Progenitor cell of endocrine pancreas (in vitro differentiated cells): ENCODE results near the gene PRKAR1B. TPM values are rescaled to one million over a fixed set of nuclear protein-coding genes. Genes with fewer than 3 reads are reported as not detected.

ENCODE experiments used
- DNase-seq: peaks from one replicate; pipeline ENCODE4 v3.0.0; 2021; ENCODE audit warnings: low spot score; ENCODE audit not compliant: unreplicated experiment
- H3K27ac Mint-ChIP-seq: 2 replicates; pipeline ENCODE4 v1.8.0; 2021; ENCODE audit warnings: mild to moderate bottlenecking, moderate library complexity, mixed read lengths
- H3K27me3 Mint-ChIP-seq: 2 replicates; pipeline ENCODE4 v1.8.0; 2021; ENCODE audit warnings: mixed read lengths
- H3K36me3 Mint-ChIP-seq: 2 replicates; pipeline ENCODE4 v1.8.0; 2022; ENCODE audit warnings: mixed read lengths; ENCODE audit not compliant: insufficient read depth
- H3K4me1 Mint-ChIP-seq: 2 replicates; pipeline ENCODE4 v1.8.0; 2021; ENCODE audit warnings: low read depth, mixed read lengths
- H3K4me3 Mint-ChIP-seq: 2 replicates; pipeline ENCODE4 v1.8.0; 2021; ENCODE audit warnings: low read depth, mild to moderate bottlenecking, moderate library complexity, mixed read lengths
- H3K9me3 Mint-ChIP-seq: 2 replicates; pipeline ENCODE4 v1.8.0; 2021; ENCODE audit warnings: low read depth, mixed read lengths
- total RNA-seq: library from RNA; stranded (reverse); gene quantifications from 2 replicates; pipeline ENCODE4 v1.2.1, GENCODE V29; 2021
- TF ChIP-seq, protein P1 (sequence below): fragments of 200-600 bp; sonication (generic); IDR thresholded peaks from one replicate; pipeline ENCODE4 v1.5.0; 2021; ENCODE audit warnings: antibody characterized with exemption, mild to moderate bottlenecking; ENCODE audit not compliant: unreplicated experiment

PRKAR1B gene
- total RNA-seq, 1 donor from 2014 or later: 54.2 TPM

DNA sequence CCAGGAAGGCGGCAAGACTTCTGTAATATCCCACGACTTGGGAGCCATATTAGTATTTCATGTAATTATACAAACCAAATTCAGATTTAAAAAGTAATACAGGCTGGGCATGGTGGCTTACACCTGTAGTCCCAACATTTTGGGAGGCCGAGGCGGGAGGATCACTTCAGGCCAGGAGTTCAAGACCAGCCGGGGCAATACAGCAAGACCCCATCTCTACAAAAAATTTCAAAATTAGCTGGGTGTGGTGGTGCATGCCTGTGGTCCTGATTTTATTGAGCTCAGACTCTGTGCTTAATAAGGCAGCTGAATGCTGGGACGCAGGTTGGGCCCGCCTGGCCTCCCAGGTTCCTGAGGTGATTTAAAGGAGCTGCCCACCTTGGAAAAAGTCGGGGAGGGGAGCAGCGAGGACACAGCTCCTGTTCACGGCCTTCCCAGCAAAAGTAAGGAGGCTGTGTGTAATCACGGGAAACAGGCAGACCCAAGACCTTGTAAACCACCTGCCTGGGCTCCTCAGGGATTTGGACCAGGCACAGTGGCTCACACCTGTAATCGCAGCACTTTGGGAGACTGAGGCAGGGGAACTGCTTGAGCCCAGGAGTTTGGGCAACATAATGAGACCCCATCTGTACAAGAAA, 93.6 kb downstream of the PRKAR1B start:
- Mint-ChIP-seq H3K27me3 (no peaks in the 10 kb centered on the region), H3K4me1 (no peaks in the 10 kb centered on the region), H3K9me3 (no peaks in the 10 kb centered on the region), H3K4me3 (no peak overlapping the region), H3K27ac (no peak overlapping the region), H3K36me3 (peaks cover 5% of the 10 kb centered on the region)
- TF ChIP-seq, protein P1, sequence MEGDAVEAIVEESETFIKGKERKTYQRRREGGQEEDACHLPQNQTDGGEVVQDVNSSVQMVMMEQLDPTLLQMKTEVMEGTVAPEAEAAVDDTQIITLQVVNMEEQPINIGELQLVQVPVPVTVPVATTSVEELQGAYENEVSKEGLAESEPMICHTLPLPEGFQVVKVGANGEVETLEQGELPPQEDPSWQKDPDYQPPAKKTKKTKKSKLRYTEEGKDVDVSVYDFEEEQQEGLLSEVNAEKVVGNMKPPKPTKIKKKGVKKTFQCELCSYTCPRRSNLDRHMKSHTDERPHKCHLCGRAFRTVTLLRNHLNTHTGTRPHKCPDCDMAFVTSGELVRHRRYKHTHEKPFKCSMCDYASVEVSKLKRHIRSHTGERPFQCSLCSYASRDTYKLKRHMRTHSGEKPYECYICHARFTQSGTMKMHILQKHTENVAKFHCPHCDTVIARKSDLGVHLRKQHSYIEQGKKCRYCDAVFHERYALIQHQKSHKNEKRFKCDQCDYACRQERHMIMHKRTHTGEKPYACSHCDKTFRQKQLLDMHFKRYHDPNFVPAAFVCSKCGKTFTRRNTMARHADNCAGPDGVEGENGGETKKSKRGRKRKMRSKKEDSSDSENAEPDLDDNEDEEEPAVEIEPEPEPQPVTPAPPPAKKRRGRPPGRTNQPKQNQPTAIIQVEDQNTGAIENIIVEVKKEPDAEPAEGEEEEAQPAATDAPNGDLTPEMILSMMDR: no peak
- no peak for DNase-seq

DNA sequence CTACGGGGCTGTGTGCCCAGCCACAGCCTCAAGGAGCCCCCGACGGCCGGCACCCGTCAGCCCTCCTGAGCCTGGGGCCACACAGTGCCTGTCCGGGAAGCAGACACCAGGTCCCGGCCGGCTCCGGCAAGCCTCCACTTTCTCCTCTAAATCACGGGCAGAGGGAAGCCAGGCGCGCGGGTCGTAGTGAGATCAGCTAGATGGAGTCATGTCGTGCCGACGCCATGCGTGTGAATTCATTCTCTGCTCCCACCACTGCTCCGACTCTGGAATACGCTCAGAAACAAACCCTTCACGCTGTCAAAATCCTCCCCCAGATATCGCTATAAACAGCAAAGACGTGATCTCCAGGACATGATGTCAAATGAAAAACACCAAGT, 94.3 kb downstream of the PRKAR1B start:
- TF ChIP-seq, protein P1: no peak
- Mint-ChIP-seq H3K9me3 (no peaks in the 10 kb centered on the region), H3K27me3 (no peaks in the 10 kb centered on the region), H3K36me3 (peaks cover 7% of the 10 kb centered on the region), H3K4me1 (no peaks in the 10 kb centered on the region), H3K4me3 (no peak overlapping the region), H3K27ac (no peak overlapping the region)
- no peak for DNase-seq

DNA sequence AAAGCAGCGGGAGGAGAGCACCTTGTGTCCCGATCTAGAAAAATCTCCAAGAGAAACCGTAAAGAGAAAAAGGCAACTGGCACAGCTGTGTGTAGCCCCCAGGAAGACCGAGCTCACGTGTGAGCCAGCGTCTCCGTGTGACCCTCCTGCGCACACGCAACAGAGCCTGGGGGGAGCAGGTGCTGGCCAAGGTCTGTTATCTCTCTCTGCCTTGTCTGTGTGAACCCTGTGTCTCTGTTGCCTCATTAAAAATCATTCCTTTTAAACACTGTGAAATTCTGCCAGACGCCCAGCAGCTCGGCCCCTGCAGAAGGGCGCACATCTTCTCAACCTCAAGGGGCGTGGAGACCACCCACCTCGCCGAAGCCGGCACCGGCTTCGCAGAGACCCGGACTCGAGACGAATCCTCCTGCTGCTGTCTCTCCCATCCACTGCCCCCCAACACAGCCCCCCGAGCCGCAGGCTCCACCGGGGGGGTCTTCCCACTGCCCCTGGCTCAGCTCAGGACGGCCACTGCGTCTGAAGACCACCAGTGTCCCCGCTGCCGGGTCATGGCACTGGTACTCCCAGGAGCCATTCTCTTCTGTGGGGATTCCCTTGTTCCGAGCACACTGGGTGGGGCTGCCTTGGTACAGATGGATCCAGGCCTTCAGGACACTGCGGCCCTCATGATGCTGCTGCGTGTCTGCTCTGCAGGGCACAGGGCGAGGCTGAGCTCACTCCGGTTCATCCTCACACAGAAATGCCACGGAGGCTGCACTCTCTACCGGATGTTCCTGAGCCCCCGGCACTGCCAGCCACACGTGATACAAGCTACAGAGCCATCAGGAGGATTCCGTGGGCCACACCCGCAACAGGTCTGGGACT, 94.9 kb downstream of the PRKAR1B start:
- H3K27me3 Mint-ChIP-seq: no peaks in the 10 kb centered on the region
- no peak for DNase-seq
- no peak overlapping the region for H3K27ac Mint-ChIP-seq
- H3K36me3 Mint-ChIP-seq: peaks cover 7% of the 10 kb centered on the region
- H3K4me3 Mint-ChIP-seq: no peak overlapping the region
- no peaks in the 10 kb centered on the region for H3K9me3 Mint-ChIP-seq
- H3K4me1 Mint-ChIP-seq: no peaks in the 10 kb centered on the region
- TF ChIP-seq, protein P1: no peak

DNA sequence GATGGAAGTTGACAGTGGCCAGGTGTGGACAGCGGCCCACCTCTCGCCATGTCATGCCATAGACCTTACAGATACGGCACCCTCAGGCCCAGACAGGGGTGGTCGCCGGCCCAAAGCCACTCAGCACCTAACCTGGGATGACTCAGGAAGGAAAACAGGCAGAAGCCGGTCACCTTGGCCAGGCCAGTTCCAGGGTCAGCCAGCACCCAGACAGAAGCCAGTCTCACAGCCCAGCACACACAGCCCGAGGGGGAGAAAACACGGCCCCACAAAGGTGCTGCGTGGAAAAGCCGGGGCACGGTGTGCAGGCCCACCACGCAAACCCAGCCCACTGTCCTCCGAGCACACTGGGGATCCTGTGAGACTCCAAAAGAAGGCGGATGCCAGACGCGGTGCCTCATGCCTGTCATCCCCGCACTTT, 95.8 kb downstream of the PRKAR1B start:
- no peak for DNase-seq
- no peak overlapping the region for H3K4me3 Mint-ChIP-seq
- no peak overlapping the region for H3K27ac Mint-ChIP-seq

DNA sequence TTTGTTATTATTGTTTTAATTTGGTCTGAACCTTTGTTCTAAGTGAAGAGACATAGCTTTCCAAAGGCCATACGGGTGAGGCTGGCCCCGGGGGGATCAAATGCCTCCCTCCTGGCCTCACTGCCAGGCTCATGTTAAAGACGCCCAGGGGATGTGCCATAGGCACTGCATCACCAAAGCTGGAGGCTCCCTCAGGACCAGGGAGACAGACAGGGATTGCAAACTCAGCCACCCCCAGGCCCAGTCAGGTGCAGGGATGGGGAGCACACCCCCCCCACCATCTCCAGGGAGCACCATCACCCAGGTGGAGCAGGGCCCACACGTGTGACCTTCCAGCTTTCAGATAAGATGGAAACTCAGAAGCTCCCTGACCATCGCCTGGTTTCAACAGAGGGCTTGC, 96.5 kb downstream of the PRKAR1B start:
- Mint-ChIP-seq H3K27ac (no peak overlapping the region), H3K4me1 (no peaks in the 10 kb centered on the region), H3K36me3 (peaks cover 10% of the 10 kb centered on the region), H3K4me3 (no peak overlapping the region), H3K27me3 (no peaks in the 10 kb centered on the region), H3K9me3 (peaks cover 3% of the 10 kb centered on the region)
- DNase-seq: no peak
- TF ChIP-seq, protein P1: no peak

More for the DNA sequence above, 95.8 kb downstream of the PRKAR1B start:
- no peaks in the 10 kb centered on the region for H3K27me3 Mint-ChIP-seq
- TF ChIP-seq, protein P1: no peak
- H3K4me1 Mint-ChIP-seq: no peaks in the 10 kb centered on the region
- H3K36me3 Mint-ChIP-seq: peaks cover 8% of the 10 kb centered on the region
- H3K9me3 Mint-ChIP-seq: no peaks in the 10 kb centered on the region
